GM12878 (cell line): ENCODE measurements around the gene TOX2. TPM values are rescaled to one million over a fixed set of nuclear protein-coding genes. Genes with fewer than 3 reads are reported as not detected.

ENCODE experiments used
- ATAC-seq: fragments of 200-7000 bp; cut with Tn5 transposase; 3 replicates; pipeline ENCODE4 v1.9.1; 2020; ENCODE audit warnings: mild to moderate bottlenecking, moderate library complexity
- BruUV-seq: library from RNA; stranded (reverse); fragments of 400-500 nt; replicated peaks from 2 replicates; lab custom pipeline; 2021; lab: Mats Ljungman, UMichigan
- CTCF ChIA-PET: fragments of 300-600 bp; sonication (Branson Sonifier 250); formaldehyde crosslinking; extraction: SDS; loops from one replicate; lab custom pipeline; 2021; ENCODE audit warnings: inconsistent platforms; lab: Yijun Ruan, JAX
- POLR2A ChIA-PET: fragments of 350-600 bp; formaldehyde crosslinking; extraction: SDS; loops from one replicate; lab custom pipeline; 2021; ENCODE audit warnings: inconsistent platforms; lab: Charles Lee
- RAD21 ChIA-PET: fragments of 300-600 bp; sonication (Branson Sonifier 250); formaldehyde crosslinking; loops from one replicate; lab custom pipeline; 2023; ENCODE audit warnings: antibody characterized with exemption; ENCODE audit not compliant: unreplicated experiment; lab: Charles Lee
- SMC1A ChIA-PET: fragments of 300-600 bp; sonication (Branson Sonifier 250); formaldehyde crosslinking; loops from one replicate; lab custom pipeline; 2023; ENCODE audit not compliant: unreplicated experiment, uncharacterized antibody; lab: Charles Lee
- DNase-seq: peaks from one replicate; pipeline ENCODE4 v3.0.0-alpha.2; 2011; ENCODE audit warnings: low read depth, low spot score
- FAIRE-seq: peaks from 3 replicates; lab custom pipeline; 2011; peaks lifted over from hg19 to GRCh38; lab: Jason Lieb, UNC
- H2AFZ ChIP-seq: 2 replicates; pipeline ENCODE4 v1.6.0; 2011; ENCODE audit warnings: low read depth, low read length, control low read depth; ENCODE audit not compliant: control insufficient read depth
- H3K27ac ChIP-seq: 2 replicates; pipeline ENCODE4 v1.5.1; 2011; ENCODE audit warnings: control low read depth; ENCODE audit not compliant: control insufficient read depth, insufficient read depth
- H3K27me3 ChIP-seq, 2 experiments: replicated peaks in 1 of 2; 2 replicates each; pipeline versions ENCODE4 v1.6.0 to v1.6.1; 2011; ENCODE audit warnings: low read length in 1 of 2; ENCODE audit not compliant: control insufficient read depth in 2 of 2, insufficient read depth in 2 of 2
- H3K36me3 ChIP-seq, 2 experiments: 2 replicates each; pipeline ENCODE4 v1.5.1; 2011; ENCODE audit warnings: low read length in 1 of 2; ENCODE audit not compliant: control insufficient read depth in 2 of 2, insufficient read depth in 2 of 2
- H3K4me1 ChIP-seq: 2 replicates; pipeline ENCODE4 v1.6.1; 2011; ENCODE audit warnings: mild to moderate bottlenecking, low read length, moderate library complexity, mixed read lengths; ENCODE audit not compliant: control insufficient read depth, insufficient read depth
- H3K4me2 ChIP-seq: 2 replicates; pipeline ENCODE4 v1.6.0; 2011; ENCODE audit warnings: control low read depth; ENCODE audit not compliant: control insufficient read depth, insufficient read depth
- H3K4me3 ChIP-seq: fragments of 200-600 bp; sonication (generic); 2 replicates; pipeline ENCODE4 v1.5.1; 2016
- H3K79me2 ChIP-seq: 2 replicates; pipeline ENCODE4 v1.6.0; 2011; ENCODE audit warnings: low read length; ENCODE audit not compliant: control insufficient read depth, insufficient read depth
- H3K9ac ChIP-seq: 2 replicates; pipeline ENCODE4 v1.8.0; 2011; ENCODE audit warnings: low read length, control low read depth, mixed read lengths; ENCODE audit not compliant: control insufficient read depth, insufficient read depth
- H3K9me3 ChIP-seq: replicated peaks from 3 replicates; pipeline ENCODE4 v1.5.1; 2011; ENCODE audit warnings: mild to moderate bottlenecking, low read length; ENCODE audit not compliant: control insufficient read depth, insufficient read depth
- H4K20me1 ChIP-seq: 2 replicates; pipeline ENCODE4 v1.6.0; 2011; ENCODE audit not compliant: control insufficient read depth, insufficient read depth
- BCL11A ChIP-seq: IDR thresholded peaks from 2 replicates; pipeline ENCODE4 v1.6.1; 2011; ENCODE audit warnings: low read depth, low read length
- CREB1 ChIP-seq: IDR thresholded peaks from 2 replicates; pipeline ENCODE4 v1.6.1; 2012; ENCODE audit warnings: low read depth, mild to moderate bottlenecking, inconsistent platforms
- EED ChIP-seq: sonication (generic); IDR thresholded peaks from 2 replicates; pipeline ENCODE4 v1.6.1; 2016; ENCODE audit warnings: antibody characterized with exemption, low read depth
- EP300 ChIP-seq, 2 experiments: fragments of 150-350 bp in 1 of 2; IDR thresholded peaks; 2 replicates each; pipeline ENCODE4 v1.6.1; 2011 to 2012; ENCODE audit warnings: low read depth in 2 of 2, low read length in 2 of 2, borderline replicate concordance in 1 of 2, improper control_type of control experiment in 1 of 2, inconsistent platforms in 1 of 2; ENCODE audit not compliant: control insufficient read depth in 1 of 2
- LARP7 ChIP-seq: fragments of 450-650 bp; IDR thresholded peaks from 2 replicates; pipeline ENCODE4 v1.6.1; 2017; ENCODE audit warnings: mild to moderate bottlenecking
- MYB ChIP-seq: fragments of 150-350 bp; IDR thresholded peaks from 2 replicates; pipeline ENCODE4 v1.6.1; 2014; ENCODE audit warnings: mild to moderate bottlenecking, low read depth, low read length, borderline replicate concordance
- MYC ChIP-seq: IDR thresholded peaks from 2 replicates; pipeline ENCODE4 v1.6.1; 2011; ENCODE audit warnings: mild to moderate bottlenecking, low read length, moderate library complexity, inconsistent platforms; ENCODE audit not compliant: insufficient read depth, insufficient replicate concordance, insufficient read length, severe bottlenecking
- NFIC ChIP-seq: IDR thresholded peaks from 2 replicates; pipeline ENCODE4 v1.6.1; 2012; ENCODE audit warnings: low read depth, mild to moderate bottlenecking, inconsistent platforms, low read length, moderate library complexity
- NRF1 ChIP-seq: conservative IDR thresholded peaks from 2 replicates; pipeline ENCODE4 v1.6.1; 2011; ENCODE audit warnings: mild to moderate bottlenecking, low read depth, low read length, improper control_type of control experiment
- RAD51 ChIP-seq: fragments of 450-650 bp; IDR thresholded peaks from 2 replicates; pipeline ENCODE4 v1.6.1; 2016; ENCODE audit warnings: moderate library complexity, mild to moderate bottlenecking, inconsistent platforms
- RFX5 ChIP-seq: IDR thresholded peaks from 2 replicates; pipeline ENCODE4 v1.6.1; 2011; ENCODE audit warnings: low read depth, low read length, improper control_type of control experiment
- SMAD5 ChIP-seq: IDR thresholded peaks from 2 replicates; pipeline ENCODE4 v1.6.1; 2016; ENCODE audit warnings: antibody characterized with exemption, low read depth
- WGBS: methylation state at CpG from one replicate; pipeline ENCODE4 v1.1.6; 2016; ENCODE audit warnings: low lambda C conversion rate; ENCODE audit not compliant: insufficient replicate concordance, insufficient coverage; ENCODE audit errors: missing lambda C conversion rate; 5-methylcytosine and 5-hydroxymethylcytosine counted together
- in situ Hi-C: fragments of 300-500 bp; cut with MboI; formaldehyde crosslinking; loops from 9 replicates; pipeline ENCODE4 v1.14.3; 2018; ENCODE audit warnings: mixed read lengths
- intact Hi-C: fragments of 100-400 bp; cut with micrococcal nuclease; formaldehyde crosslinking; loops from one replicate; pipeline ENCODE4 v1.14.2; 2022; ENCODE audit not compliant: unreplicated experiment
- polyA plus RNA-seq, 11 experiments: library from polyadenylated mRNA; depleted of rRNA in 4 of 11; unstranded in 6 of 11; stranded (reverse) in 5 of 11; fragments of >200 nt; fragmentation: Nextera tagmentation in 4 of 11; fragmentation: Illumina TruSeq in 1 of 11; extraction: Ambion mirVana in 4 of 11; extraction: Trizol in 1 of 11; gene quantifications; 1 replicate in 1 of 11; 2 replicates in 10 of 11; pipeline versions ENCODE4 v1.2.1 to v1.2.3, GENCODE V29; 2011 to 2016; ENCODE audit warnings: inconsistent platforms in 2 of 11, missing spikeins in 2 of 11, low read depth in 1 of 11
- total RNA-seq, 4 experiments: library from RNA; depleted of rRNA in 3 of 4; stranded (reverse); fragments of >200 nt in 3 of 4; fragmentation: Illumina TruSeq in 1 of 4; extraction: Trizol in 1 of 4; gene quantifications; 2 replicates each; pipeline versions ENCODE4 v1.2.1 to v1.2.3, GENCODE V29; 2013 to 2021
- TF ChIP-seq, protein P1 (sequence below): IDR thresholded peaks from 2 replicates; pipeline ENCODE4 v1.6.1; 2012; ENCODE audit warnings: improper control_type of control experiment, low read depth, low read length; ENCODE audit not compliant: insufficient replicate concordance
- TF ChIP-seq, protein P2 (sequence below): IDR thresholded peaks from 2 replicates; pipeline ENCODE4 v1.6.1; 2012; ENCODE audit warnings: mild to moderate bottlenecking, low read depth, low read length
- TF ChIP-seq, protein P3 (sequence below): IDR thresholded peaks from 2 replicates; pipeline ENCODE4 v1.6.1; 2011; ENCODE audit warnings: low read depth, low read length, improper control_type of control experiment, borderline replicate concordance

The TOX2 gene
- total and polyA plus RNA-seq, 10 of the 15 experiments (the other 5 are each of a cell fraction or from before 2014, with no cell fraction given), result 2.6 to 40.5 (median 7.9) TPM

DNA sequence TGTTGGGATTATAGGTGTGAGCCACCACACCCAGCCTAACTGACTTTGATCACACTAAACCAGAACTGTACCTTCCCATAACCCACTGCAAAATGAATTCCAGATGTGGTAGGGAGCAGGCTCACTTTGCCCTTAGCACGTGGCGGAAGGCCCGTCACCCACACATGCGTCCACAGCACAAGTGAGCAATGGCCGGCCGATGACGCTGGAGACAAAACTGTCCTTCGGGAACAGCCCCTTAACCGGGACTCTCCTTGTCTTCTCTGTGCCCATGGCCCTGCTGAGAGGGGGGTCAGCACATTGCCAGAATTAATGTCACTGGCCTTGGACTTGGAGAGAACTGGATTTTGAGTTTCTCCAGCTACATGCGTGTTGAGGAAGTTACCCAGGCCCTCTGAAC lies 107.2 kb downstream of the TOX2 start:
- WGBS, result 87% methylated on average over 10 of the region's 10 CpGs
- BruUV-seq, result no TSS peak
- in situ Hi-C loops, result no loop called here
- H3K9me3 ChIP-seq, result no peaks in the 10 kb centered on the region
- H3K4me1 ChIP-seq, result peaks cover 5% of the 10 kb centered on the region; the same call in 1 of the 2 replicates
- H3K36me3 ChIP-seq, result no peaks in the 10 kb centered on the region; a peak in 1 of 4 replicates
- POLR2A ChIA-PET, result no interaction called here
- intact Hi-C loops, result no loop called here
- H3K9ac ChIP-seq, result no peak overlapping the region
- no peak overlapping the region for H3K4me3 ChIP-seq
- H2AFZ ChIP-seq, result no peak overlapping the region
- CTCF ChIA-PET, result no interaction called here
- ATAC-seq (no peak), FAIRE-seq (no peak), DNase-seq (no peak)
- no peak overlapping the region for H3K27ac ChIP-seq
- H3K79me2 ChIP-seq, result no peaks in the 10 kb centered on the region
- RAD21 ChIA-PET, result interaction anchor here (1.7 kb wide), 1 partner anchor 47 kb away, joined by 4 read pairs; no protein-coding TSS in a partner anchor
- no peaks in the 10 kb centered on the region for H3K27me3 ChIP-seq
- H3K4me2 ChIP-seq, result no peak overlapping the region
- no peaks in the 10 kb centered on the region for H4K20me1 ChIP-seq
- SMC1A ChIA-PET, result no interaction called here
- TF ChIP-seq EP300 (IDR thresholded peaks at IDR 0.05; ENCODE audit: borderline replicate concordance in 1 of 2, control insufficient read depth in 1 of 2, low read depth in 2 of 2, low read length in 2 of 2) (no peak), RAD51 (no peak), NFIC (no peak), BCL11A (no peak), EED (no peak), LARP7 (no peak), NRF1 (no peak), SMAD5 (no peak), CREB1 (no peak), MYC (no peak), MYB (no peak), RFX5 (no peak)
- TF ChIP-seq, protein P1, sequence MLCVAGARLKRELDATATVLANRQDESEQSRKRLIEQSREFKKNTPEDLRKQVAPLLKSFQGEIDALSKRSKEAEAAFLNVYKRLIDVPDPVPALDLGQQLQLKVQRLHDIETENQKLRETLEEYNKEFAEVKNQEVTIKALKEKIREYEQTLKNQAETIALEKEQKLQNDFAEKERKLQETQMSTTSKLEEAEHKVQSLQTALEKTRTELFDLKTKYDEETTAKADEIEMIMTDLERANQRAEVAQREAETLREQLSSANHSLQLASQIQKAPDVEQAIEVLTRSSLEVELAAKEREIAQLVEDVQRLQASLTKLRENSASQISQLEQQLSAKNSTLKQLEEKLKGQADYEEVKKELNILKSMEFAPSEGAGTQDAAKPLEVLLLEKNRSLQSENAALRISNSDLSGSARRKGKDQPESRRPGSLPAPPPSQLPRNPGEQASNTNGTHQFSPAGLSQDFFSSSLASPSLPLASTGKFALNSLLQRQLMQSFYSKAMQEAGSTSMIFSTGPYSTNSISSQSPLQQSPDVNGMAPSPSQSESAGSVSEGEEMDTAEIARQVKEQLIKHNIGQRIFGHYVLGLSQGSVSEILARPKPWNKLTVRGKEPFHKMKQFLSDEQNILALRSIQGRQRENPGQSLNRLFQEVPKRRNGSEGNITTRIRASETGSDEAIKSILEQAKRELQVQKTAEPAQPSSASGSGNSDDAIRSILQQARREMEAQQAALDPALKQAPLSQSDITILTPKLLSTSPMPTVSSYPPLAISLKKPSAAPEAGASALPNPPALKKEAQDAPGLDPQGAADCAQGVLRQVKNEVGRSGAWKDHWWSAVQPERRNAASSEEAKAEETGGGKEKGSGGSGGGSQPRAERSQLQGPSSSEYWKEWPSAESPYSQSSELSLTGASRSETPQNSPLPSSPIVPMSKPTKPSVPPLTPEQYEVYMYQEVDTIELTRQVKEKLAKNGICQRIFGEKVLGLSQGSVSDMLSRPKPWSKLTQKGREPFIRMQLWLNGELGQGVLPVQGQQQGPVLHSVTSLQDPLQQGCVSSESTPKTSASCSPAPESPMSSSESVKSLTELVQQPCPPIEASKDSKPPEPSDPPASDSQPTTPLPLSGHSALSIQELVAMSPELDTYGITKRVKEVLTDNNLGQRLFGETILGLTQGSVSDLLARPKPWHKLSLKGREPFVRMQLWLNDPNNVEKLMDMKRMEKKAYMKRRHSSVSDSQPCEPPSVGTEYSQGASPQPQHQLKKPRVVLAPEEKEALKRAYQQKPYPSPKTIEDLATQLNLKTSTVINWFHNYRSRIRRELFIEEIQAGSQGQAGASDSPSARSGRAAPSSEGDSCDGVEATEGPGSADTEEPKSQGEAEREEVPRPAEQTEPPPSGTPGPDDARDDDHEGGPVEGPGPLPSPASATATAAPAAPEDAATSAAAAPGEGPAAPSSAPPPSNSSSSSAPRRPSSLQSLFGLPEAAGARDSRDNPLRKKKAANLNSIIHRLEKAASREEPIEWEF, result no peak
- TF ChIP-seq, protein P2, sequence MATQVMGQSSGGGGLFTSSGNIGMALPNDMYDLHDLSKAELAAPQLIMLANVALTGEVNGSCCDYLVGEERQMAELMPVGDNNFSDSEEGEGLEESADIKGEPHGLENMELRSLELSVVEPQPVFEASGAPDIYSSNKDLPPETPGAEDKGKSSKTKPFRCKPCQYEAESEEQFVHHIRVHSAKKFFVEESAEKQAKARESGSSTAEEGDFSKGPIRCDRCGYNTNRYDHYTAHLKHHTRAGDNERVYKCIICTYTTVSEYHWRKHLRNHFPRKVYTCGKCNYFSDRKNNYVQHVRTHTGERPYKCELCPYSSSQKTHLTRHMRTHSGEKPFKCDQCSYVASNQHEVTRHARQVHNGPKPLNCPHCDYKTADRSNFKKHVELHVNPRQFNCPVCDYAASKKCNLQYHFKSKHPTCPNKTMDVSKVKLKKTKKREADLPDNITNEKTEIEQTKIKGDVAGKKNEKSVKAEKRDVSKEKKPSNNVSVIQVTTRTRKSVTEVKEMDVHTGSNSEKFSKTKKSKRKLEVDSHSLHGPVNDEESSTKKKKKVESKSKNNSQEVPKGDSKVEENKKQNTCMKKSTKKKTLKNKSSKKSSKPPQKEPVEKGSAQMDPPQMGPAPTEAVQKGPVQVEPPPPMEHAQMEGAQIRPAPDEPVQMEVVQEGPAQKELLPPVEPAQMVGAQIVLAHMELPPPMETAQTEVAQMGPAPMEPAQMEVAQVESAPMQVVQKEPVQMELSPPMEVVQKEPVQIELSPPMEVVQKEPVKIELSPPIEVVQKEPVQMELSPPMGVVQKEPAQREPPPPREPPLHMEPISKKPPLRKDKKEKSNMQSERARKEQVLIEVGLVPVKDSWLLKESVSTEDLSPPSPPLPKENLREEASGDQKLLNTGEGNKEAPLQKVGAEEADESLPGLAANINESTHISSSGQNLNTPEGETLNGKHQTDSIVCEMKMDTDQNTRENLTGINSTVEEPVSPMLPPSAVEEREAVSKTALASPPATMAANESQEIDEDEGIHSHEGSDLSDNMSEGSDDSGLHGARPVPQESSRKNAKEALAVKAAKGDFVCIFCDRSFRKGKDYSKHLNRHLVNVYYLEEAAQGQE, result no peak
- TF ChIP-seq, protein P3, sequence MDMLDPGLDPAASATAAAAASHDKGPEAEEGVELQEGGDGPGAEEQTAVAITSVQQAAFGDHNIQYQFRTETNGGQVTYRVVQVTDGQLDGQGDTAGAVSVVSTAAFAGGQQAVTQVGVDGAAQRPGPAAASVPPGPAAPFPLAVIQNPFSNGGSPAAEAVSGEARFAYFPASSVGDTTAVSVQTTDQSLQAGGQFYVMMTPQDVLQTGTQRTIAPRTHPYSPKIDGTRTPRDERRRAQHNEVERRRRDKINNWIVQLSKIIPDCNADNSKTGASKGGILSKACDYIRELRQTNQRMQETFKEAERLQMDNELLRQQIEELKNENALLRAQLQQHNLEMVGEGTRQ, result no peak
